Stimulated activated CD8-positive, alpha-beta memory T cell treated with anti-CD3 and anti-CD28 coated beads, Interleukin-4, amount 100 ng/mL, for 24 hours (primary cell): Measurements from ENCODE around the gene FGF3.

Experiments used
- DNase-seq: peaks from one replicate; pipeline ENCODE4 v3.0.0-alpha.2; 2020; ENCODE audit warnings: low read depth

FGF3 gene

DNA sequence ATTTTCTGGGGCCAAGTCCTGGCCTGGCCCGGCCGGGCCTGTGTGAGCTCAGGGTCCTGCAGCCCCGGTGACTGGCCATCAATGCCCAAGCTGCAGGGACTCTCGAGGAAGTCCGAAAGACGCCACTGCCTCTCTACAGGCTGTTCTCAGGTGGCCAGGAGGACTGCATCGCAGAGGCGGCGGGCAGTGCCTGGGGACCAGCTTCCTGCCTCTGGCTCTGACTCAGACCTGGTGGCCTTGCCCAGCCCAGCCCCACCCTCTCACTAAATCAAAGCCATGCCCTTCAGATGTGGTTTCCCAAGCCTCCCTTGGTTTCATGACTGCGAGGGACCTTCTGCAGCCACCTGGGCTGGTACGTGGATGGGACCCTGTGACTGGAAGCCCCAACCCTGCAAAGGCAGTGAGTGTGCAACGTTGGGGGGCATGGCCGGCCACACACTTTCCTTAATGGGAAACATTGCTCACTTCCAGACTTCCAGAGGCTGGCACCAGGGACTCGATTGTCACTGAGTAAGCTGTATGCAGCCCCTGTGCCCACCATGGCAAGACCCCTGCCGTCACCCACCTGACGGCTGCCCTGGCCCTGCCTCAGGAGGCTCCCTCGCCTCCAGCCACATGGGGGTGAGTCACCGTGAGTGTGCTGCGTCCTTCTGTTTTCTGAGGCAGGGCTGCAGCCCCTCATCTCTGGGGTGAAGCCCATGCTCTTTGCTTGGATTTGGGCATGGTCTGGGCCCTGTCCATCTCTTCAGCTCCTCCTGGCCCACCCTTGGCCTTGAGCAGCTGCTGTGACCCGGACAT lies 6.0 kb upstream of the FGF3 start:
- DNase-seq, result no peak

- DNase-seq, result no peak
Observed at GRCh38 chr11:69823641-69824265, 4.5 kb upstream of the FGF3 start.

- DNase-seq, result no peak
Observed at GRCh38 chr11:69822676-69823494, 3.7 kb upstream of the FGF3 start.

- no peak for DNase-seq
Observed at GRCh38 chr11:69821511-69822040, 2.4 kb upstream of the FGF3 start.

- DNase-seq, result no peak
Observed at GRCh38 chr11:69820441-69820840, 1.2 kb upstream of the FGF3 start.

DNA sequence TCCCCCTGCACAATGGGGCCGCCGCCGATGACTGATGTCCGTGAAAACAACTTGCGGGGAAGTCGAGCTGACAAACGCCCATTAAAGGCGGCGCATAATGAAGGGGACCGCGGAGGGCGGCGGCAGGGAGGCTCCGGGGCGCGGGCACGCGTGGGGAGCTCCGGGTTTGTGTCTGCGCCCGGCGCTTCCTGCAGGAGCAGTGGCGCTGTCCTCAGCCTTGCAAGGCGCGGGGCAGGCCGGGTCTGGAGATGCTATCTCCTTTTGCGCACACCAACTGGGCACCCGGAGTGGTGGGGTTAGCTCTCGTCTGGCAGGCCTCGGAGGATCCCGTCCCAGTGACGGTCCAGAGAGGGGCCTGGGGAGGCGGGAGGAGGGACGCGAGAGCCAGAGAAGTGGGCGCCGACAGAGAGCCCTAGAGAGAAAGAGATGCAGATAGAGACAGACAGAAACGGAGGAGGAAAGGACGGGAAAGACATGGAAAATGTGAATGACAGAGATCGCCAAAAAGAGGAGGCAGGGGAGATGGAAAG lies 390 bp upstream of the FGF3 start:
- no peak for DNase-seq

- no peak for DNase-seq
Observed at GRCh38 chr11:69818231-69818602, 999 bp downstream of the FGF3 start.

DNA sequence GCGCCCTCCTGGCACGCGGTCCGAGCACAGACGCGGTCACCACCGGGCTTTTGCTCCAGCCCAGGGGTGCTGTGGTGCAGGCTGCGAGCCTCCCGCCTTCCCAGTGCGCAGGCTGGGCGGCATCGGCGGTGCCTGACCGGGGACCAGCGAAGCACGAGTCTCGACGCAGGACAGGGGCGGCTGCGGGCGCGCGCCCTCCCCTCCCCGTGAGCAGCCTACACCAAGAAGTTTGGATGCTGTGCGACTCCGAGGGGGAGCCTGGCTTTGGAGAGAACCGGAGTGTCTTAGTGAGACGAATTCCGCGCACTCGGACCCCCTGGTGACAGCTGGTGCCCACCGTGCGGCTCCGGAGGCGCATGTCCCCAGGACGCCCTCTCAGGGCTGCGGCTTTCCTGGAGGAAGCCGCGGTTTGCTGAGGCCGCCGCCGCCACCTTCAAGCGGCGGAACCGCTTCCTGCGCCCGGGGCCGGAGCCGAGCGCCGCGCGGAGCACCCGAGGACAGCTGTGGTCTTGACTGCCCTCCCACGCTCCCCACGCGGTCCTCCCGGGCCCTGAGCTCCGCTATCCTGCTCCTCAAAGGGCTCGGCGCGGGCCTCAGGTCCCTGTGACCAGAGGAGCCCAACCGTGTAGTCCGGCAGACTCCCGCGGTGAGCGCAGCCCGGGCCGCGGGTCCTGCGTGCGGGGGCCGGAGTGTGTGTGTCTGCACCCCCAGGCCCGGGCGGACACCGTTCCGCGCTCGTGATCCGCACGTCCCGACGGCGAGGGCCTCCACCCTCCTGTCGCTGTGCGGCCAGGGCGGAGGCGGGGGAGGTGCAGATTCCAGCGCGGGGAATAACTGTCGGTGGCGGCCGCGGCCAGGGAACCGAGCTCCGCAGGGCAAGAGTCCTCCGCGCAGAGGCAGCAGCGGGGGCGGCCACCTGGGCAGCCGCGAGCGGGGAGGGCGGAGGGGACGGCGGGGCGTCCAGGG lies 1.7 kb downstream of the FGF3 start:
- no peak for DNase-seq

DNA sequence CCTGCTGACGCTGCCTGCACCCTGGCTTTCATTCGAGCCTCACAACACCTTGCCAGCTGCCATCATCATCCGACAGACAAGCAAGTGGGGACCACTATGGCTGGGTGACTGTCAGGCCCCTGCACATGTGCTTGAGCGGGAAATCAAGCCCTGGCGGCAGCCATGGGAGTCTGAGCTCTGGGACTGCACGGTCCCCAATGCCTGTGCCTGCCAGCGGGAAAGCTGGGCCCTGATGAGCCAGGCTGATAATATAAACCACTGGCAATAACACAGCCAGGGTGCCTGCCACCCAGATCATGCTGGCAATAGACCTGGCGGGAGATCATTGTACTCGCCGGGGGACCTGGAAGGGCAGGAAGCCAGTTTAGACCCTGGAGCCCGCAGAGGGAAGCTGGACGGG lies 2.5 kb downstream of the FGF3 start:
- no peak for DNase-seq

GRCh38 chr11:69815973-69816372 lies 3.2 kb downstream of the FGF3 start:
- no peak for DNase-seq

GRCh38 chr11:69814902-69815301 lies 4.3 kb downstream of the FGF3 start:
- no peak for DNase-seq

GRCh38 chr11:69814411-69814810 lies 4.8 kb downstream of the FGF3 start:
- DNase-seq, result no peak

GRCh38 chr11:69813839-69814238 lies 5.4 kb downstream of the FGF3 start:
- no peak for DNase-seq

DNA sequence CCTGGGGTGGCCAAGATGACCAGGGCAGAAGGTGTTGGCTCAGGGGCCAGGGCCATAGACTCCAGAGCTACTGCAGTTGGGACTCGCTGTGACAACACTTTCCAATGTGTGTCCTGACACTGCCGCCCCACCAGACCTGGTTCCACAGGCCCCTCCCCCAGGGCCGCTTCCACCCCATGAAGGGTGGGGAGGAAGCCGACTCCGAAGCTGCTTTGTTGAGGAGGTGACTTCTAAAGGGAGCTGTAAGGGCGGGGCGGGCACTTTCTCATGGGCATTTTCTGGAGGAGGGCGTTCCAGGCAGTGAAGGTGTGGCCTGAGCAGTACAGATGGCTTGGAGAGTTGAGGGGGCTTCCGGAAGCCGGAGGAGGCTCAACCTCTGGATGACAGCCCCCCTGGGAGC lies 6.3 kb downstream of the FGF3 start:
- DNase-seq, result no peak

DNA sequence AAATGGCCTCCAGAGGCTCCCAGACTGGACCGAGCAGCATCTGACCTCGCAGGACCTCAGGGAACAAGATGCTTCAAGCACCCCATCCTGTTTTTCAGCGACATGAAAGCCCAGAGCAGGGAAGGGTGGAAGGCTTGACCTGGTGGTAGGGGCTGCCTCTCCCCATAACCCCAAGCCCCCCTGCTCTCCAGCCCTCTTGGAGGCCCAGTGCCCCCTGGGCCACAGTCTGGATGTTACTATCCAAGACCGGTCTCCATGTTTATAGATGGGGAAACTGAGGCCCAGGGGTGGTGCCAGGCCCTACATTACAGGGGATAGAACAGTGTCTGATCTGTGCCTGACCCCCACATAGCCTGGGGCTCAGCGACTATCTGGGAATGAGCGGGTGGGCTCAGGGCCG lies 7.0 kb downstream of the FGF3 start:
- DNase-seq, result no peak

DNA sequence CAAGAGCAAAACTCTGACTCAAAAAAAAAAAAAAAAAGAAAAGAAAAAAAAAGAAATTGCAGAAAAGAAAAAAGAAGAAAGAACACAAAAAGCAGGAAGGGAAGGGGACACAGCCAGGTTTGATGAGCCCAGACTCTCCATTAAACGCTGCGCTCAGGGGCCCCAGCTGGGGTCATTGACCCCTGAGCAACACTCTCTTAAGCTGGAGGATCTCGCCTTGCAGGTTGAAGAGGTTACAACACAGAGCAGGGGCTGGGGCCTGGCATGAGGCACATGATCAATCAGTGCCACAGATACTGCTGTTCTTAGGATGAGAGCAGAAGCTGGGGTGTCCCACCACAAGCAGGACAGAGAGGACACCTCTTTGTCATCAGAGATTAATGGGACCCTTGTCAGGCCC lies 7.8 kb downstream of the FGF3 start:
- no peak for DNase-seq

DNA sequence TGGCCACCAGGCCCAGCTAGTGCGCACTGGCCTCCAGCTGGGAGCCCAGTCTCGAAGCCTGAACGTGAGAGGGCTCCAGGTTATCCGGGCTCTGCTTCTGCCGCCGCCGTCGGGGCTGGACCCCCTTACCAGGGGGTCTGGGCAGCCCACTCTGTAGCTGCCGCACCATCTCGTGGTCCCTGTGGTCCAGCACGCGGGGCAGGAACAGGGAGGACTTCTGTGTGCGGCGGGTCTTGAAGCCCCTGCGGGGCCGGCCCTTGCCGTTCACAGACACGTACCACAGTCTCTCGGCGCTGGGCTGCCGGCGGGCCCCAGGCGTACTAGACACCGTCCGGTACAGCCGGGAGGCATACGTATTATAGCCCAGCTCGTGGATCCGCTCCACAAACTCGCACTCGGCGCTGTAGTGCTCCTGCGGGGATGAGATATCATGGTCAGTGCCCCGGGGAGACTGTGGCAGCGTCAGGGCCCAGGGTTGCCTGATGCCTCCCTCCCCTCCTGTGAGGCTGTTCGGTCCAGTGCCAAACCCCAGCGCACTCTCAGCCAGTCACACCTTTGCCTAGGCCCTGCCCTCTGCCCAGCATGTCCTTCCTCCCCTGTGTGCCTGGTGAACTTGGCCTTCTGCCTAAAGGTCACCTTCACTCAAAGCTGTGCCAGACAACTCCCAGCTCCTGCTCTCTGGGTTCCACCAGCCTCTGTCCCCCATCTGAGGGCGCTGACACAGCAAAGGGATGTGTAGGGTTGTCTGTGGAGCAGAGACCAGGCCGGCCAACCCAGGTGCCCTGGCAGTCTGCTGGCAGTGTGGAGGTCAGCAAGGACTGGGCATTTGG lies 8.7 kb downstream of the FGF3 start:
- DNase-seq, result no peak

DNA sequence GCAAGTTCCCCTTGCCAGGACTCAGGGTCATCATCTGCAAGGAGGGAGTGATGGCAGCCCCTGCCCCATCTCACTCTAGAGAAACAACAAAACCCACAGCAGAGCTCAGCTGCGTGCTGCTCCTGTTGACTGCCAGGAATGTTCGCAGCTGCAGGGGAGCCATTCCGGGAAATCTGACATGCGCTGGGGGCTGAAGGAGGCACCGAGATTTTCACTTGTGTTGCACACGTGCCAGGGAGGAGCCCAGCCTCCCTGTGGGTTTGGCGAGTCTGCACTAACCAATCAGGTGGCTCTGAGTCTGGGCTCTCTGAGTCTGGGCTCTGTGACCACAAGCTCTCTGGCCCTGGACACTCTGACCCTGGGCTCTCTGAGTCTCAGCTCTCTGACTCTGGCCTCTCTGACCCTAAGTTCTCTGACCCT lies 10.5 kb downstream of the FGF3 start:
- DNase-seq, result no peak

- no peak for DNase-seq
Observed at GRCh38 chr11:69807106-69807815, 12.0 kb downstream of the FGF3 start.
